H1 (cell line): ENCODE results near the gene MRI1. TPM values are rescaled to one million over a fixed set of nuclear protein-coding genes. Genes with fewer than 3 reads are reported as not detected.

Experiments used
- CTCF ChIA-PET: fragments of 300-600 bp; sonication (Branson Sonifier 250); formaldehyde crosslinking; loops from one replicate; lab custom pipeline; 2021; ENCODE audit not compliant: partially characterized antibody; lab: Charles Lee
- POLR2A ChIA-PET: fragments of 300-600 bp; sonication (Branson Sonifier 250); formaldehyde crosslinking; loops from one replicate; lab custom pipeline; 2021; ENCODE audit warnings: inconsistent platforms; ENCODE audit not compliant: partially characterized antibody; lab: Charles Lee
- DNase-seq, 2 experiments: peaks; one replicate each; pipeline versions ENCODE4 v3.0.0 to v3.0.0-alpha.2; 2010 to 2022; ENCODE audit warnings: low spot score in 2 of 2, low read depth in 1 of 2, mixed read lengths in 1 of 2
- FAIRE-seq: peaks from 2 replicates; lab custom pipeline; 2011; peaks lifted over from hg19 to GRCh38; lab: Jason Lieb, UNC
- H2AFZ ChIP-seq: 2 replicates; pipeline ENCODE4 v1.8.1; 2012; ENCODE audit warnings: low read length, inconsistent platforms
- H2AK5ac ChIP-seq: 2 replicates; pipeline ENCODE4 v1.6.1; 2013; ENCODE audit warnings: low read depth, low read length
- H2BK120ac ChIP-seq: replicated peaks from 2 replicates; pipeline ENCODE3; 2013; ENCODE audit warnings: low read depth, low read length, inconsistent platforms
- H2BK12ac ChIP-seq: 2 replicates; pipeline ENCODE4 v1.6.1; 2013; ENCODE audit warnings: low read depth, low read length
- H2BK15ac ChIP-seq: 2 replicates; pipeline ENCODE4 v1.6.1; 2013; ENCODE audit warnings: low read length
- H2BK20ac ChIP-seq: 2 replicates; pipeline ENCODE4 v1.6.1; 2013; ENCODE audit warnings: low read length
- H2BK5ac ChIP-seq: 2 replicates; pipeline ENCODE4 v1.6.1; 2013; ENCODE audit warnings: low read depth, low read length
- H3K14ac ChIP-seq: 2 replicates; pipeline ENCODE4 v1.6.1; 2013; ENCODE audit warnings: inconsistent platforms; ENCODE audit not compliant: insufficient read length
- H3K18ac ChIP-seq: 2 replicates; pipeline ENCODE4 v1.6.1; 2013; ENCODE audit warnings: low read length; ENCODE audit errors: extremely low read depth
- H3K23ac ChIP-seq: 2 replicates; pipeline ENCODE4 v1.6.1; 2013; ENCODE audit warnings: inconsistent platforms; ENCODE audit not compliant: insufficient read length
- H3K23me2 ChIP-seq: 2 replicates; pipeline ENCODE4 v1.6.1; 2013; ENCODE audit warnings: low read depth, low read length
- H3K27ac ChIP-seq: 2 replicates; pipeline ENCODE4 v1.6.1; 2011; ENCODE audit warnings: low read depth, low read length, inconsistent platforms
- H3K27me3 ChIP-seq, 4 experiments: replicated peaks in 1 of 4; 1 replicate in 1 of 4; 2 replicates in 3 of 4; pipeline versions ENCODE4 v1.6.1 to v1.8.1; 2011 to 2013; ENCODE audit warnings: low read length in 3 of 4, mild to moderate bottlenecking in 3 of 4, inconsistent platforms in 2 of 4, mixed read lengths in 2 of 4, moderate library complexity in 1 of 4; ENCODE audit not compliant: control insufficient read depth in 3 of 4, insufficient read depth in 3 of 4; ENCODE audit errors: extremely low read depth in 1 of 4
- H3K36me3 ChIP-seq, 4 experiments: 2 replicates each; pipeline versions ENCODE4 v1.6.1 to v1.8.1; 2011 to 2013; ENCODE audit warnings: mild to moderate bottlenecking in 4 of 4, low read length in 3 of 4, moderate library complexity in 2 of 4, control low read depth in 1 of 4, inconsistent platforms in 1 of 4; ENCODE audit not compliant: insufficient read depth in 4 of 4, control insufficient read depth in 2 of 4
- H3K4ac ChIP-seq: replicated peaks from 2 replicates; pipeline ENCODE3; 2013; ENCODE audit warnings: low read length, low read depth, mixed read lengths, inconsistent platforms; ENCODE audit not compliant: insufficient read length
- H3K4me1 ChIP-seq, 4 experiments: replicated peaks in 1 of 4; 1 replicate in 1 of 4; 2 replicates in 3 of 4; pipeline versions ENCODE4 v1.6.1 to v1.8.1; 2011 to 2013; ENCODE audit warnings: low read length in 3 of 4, inconsistent platforms in 2 of 4, mixed read lengths in 1 of 4; ENCODE audit not compliant: insufficient read depth in 4 of 4, control insufficient read depth in 3 of 4
- H3K4me2 ChIP-seq, 2 experiments: 2 replicates each; pipeline versions ENCODE4 v1.6.1 to v1.8.1; 2011 to 2013; ENCODE audit warnings: low read depth in 2 of 2, low read length in 2 of 2, control low read depth in 1 of 2, inconsistent platforms in 1 of 2, mild to moderate bottlenecking in 1 of 2; ENCODE audit not compliant: insufficient read depth in 1 of 2
- H3K4me3 ChIP-seq, 4 experiments: fragments of 200-600, 300-600 bp in 1 of 4; sonication (generic), shearing (Covaris generic), sonication (Bioruptor Twin) in 1 of 4; 2 replicates each; pipeline versions ENCODE4 v1.5.1 to v1.8.1; 2011 to 2016; ENCODE audit warnings: low read length in 4 of 4, low read depth in 3 of 4, control low read depth in 2 of 4, inconsistent platforms in 2 of 4, mild to moderate bottlenecking in 2 of 4, mixed read lengths in 1 of 4, moderate library complexity in 1 of 4; ENCODE audit not compliant: insufficient read depth in 2 of 4; ENCODE audit errors: extremely low read depth in 1 of 4
- H3K56ac ChIP-seq: replicated peaks from 2 replicates; pipeline ENCODE3; 2013; ENCODE audit warnings: low read depth, mild to moderate bottlenecking, mixed read lengths, low read length, inconsistent platforms; ENCODE audit not compliant: insufficient read length
- H3K79me1 ChIP-seq: 2 replicates; pipeline ENCODE4 v1.6.1; 2013; ENCODE audit warnings: low read depth, low read length, control low read depth
- H3K79me2 ChIP-seq, 2 experiments: 2 replicates each; pipeline versions ENCODE4 v1.6.1 to v1.8.1; 2012 to 2013; ENCODE audit warnings: low read length in 2 of 2, mild to moderate bottlenecking in 2 of 2, inconsistent platforms in 1 of 2; ENCODE audit not compliant: insufficient read depth in 2 of 2, control insufficient read depth in 1 of 2
- H3K9ac ChIP-seq, 4 experiments: replicated peaks in 1 of 4; 1 replicate in 1 of 4; 2 replicates in 3 of 4; pipeline versions ENCODE4 v1.6.1 to v1.8.1; 2011 to 2013; ENCODE audit warnings: low read depth in 3 of 4, low read length in 3 of 4, control low read depth in 2 of 4, mild to moderate bottlenecking in 2 of 4, moderate library complexity in 2 of 4, inconsistent platforms in 1 of 4; ENCODE audit errors: extremely low read depth in 1 of 4
- H3K9me3 ChIP-seq, 2 experiments: 2 replicates each; pipeline versions ENCODE4 v1.6.1 to v1.8.1; 2012 to 2013; ENCODE audit warnings: mild to moderate bottlenecking in 2 of 2, moderate library complexity in 2 of 2, control low read depth in 1 of 2, inconsistent platforms in 1 of 2, low read depth in 1 of 2, low read length in 1 of 2, mixed read lengths in 1 of 2; ENCODE audit not compliant: insufficient read depth in 2 of 2
- H4K20me1 ChIP-seq, 2 experiments: replicated peaks in 1 of 2; 2 replicates each; pipeline versions ENCODE3 to v1.8.1; 2011 to 2013; ENCODE audit warnings: inconsistent platforms in 2 of 2, low read length in 2 of 2, mild to moderate bottlenecking in 1 of 2; ENCODE audit not compliant: insufficient read depth in 2 of 2, control insufficient read depth in 1 of 2
- H4K5ac ChIP-seq: 2 replicates; pipeline ENCODE4 v1.6.1; 2013; ENCODE audit warnings: low read length, low read depth, mixed read lengths, inconsistent platforms; ENCODE audit not compliant: insufficient read length
- H4K8ac ChIP-seq: 2 replicates; pipeline ENCODE4 v1.8.0; 2013; ENCODE audit warnings: mild to moderate bottlenecking, moderate library complexity, low read length, inconsistent platforms; ENCODE audit not compliant: insufficient read depth; ENCODE audit errors: extremely low read depth
- H4K91ac ChIP-seq: replicated peaks from 2 replicates; pipeline ENCODE3; 2013; ENCODE audit warnings: low read length, mixed read lengths, inconsistent platforms; ENCODE audit not compliant: insufficient read length
- CREB1 ChIP-seq: IDR thresholded peaks from 2 replicates; pipeline ENCODE4 v1.6.1; 2012; ENCODE audit warnings: inconsistent platforms
- EP300 ChIP-seq, 2 experiments: IDR thresholded peaks; 1 replicate in 1 of 2; 2 replicates in 1 of 2; pipeline ENCODE4 v1.6.1; 2011 to 2012; ENCODE audit warnings: low read depth in 2 of 2, low read length in 2 of 2, mild to moderate bottlenecking in 2 of 2, borderline replicate concordance in 1 of 2, inconsistent platforms in 1 of 2, moderate library complexity in 1 of 2
- KDM4A ChIP-seq: IDR thresholded peaks from one replicate; pipeline ENCODE4 v1.7.1; 2012; ENCODE audit warnings: low read depth, mild to moderate bottlenecking, moderate library complexity, low read length, inconsistent platforms; ENCODE audit not compliant: severe bottlenecking
- NRF1 ChIP-seq: IDR thresholded peaks from 2 replicates; pipeline ENCODE4 v1.6.1; 2011; ENCODE audit warnings: mild to moderate bottlenecking, low read depth, low read length, improper control_type of control experiment
- PHF8 ChIP-seq: fragments of 200-600 bp; sonication (generic); conservative IDR thresholded peaks from 2 replicates; pipeline ENCODE4 v1.7.1; 2012; ENCODE audit warnings: low read depth, mild to moderate bottlenecking, inconsistent platforms, low read length, moderate library complexity
- POLR2AphosphoS5 ChIP-seq: IDR thresholded peaks from 2 replicates; pipeline ENCODE4 v1.6.1; 2011; ENCODE audit warnings: low read depth, low read length
- SIN3A ChIP-seq, 2 experiments: IDR thresholded peaks in 1 of 2; conservative IDR thresholded peaks in 1 of 2; 2 replicates each; pipeline ENCODE4 v1.6.1; 2011 to 2012; ENCODE audit warnings: low read length in 2 of 2, improper control_type of control experiment in 1 of 2, low read depth in 1 of 2, mild to moderate bottlenecking in 1 of 2
- SRF ChIP-seq: IDR thresholded peaks from 2 replicates; pipeline ENCODE4 v1.6.1; 2011; ENCODE audit warnings: mild to moderate bottlenecking, low read depth, low read length, moderate library complexity
- WGBS, 2 experiments: shearing (Covaris generic) in 1 of 2; methylation state at CpG; one replicate each; pipeline versions ENCODE4 v1.1.6 to v1.1.7; 2013 to 2015; ENCODE audit warnings: low lambda C conversion rate in 2 of 2, mixed read lengths in 2 of 2, inconsistent platforms in 1 of 2, low coverage in 1 of 2, missing lambda C conversion rate in 1 of 2; ENCODE audit not compliant: insufficient replicate concordance in 2 of 2, insufficient coverage in 1 of 2, insufficient read length in 1 of 2; ENCODE audit errors: extremely low coverage in 1 of 2, missing lambda C conversion rate in 1 of 2; 5-methylcytosine and 5-hydroxymethylcytosine counted together
- polyA plus RNA-seq, 7 experiments: library from polyadenylated mRNA; depleted of rRNA in 3 of 7; stranded (reverse) in 5 of 7; unstranded in 2 of 7; fragments of >200 nt in 5 of 7; fragments of 200-250 nt in 2 of 7; gene quantifications; 1 replicate in 5 of 7; 2 replicates in 1 of 7; 4 replicates in 1 of 7; pipeline versions ENCODE4 v1.2.1 to v1.2.3, GENCODE V29; 2011 to 2013; ENCODE audit warnings: missing spikeins in 2 of 7, mixed read lengths in 2 of 7
- total RNA-seq: library from RNA; stranded (reverse); fragmentation: NEBNext Ultra II Directional; extraction: Animal tissue kit (Norgen Biotek cat#: 25700); gene quantifications from 2 replicates; pipeline ENCODE4 v1.2.1, GENCODE V29; 2021
- TF ChIP-seq, protein P1 (sequence below): IDR thresholded peaks from 2 replicates; pipeline ENCODE4 v1.6.1; 2012; ENCODE audit warnings: inconsistent platforms

The MRI1 gene
- total and polyA plus RNA-seq, 2 of the 8 experiments (the other 6 are each of a cell fraction or from before 2014, with no cell fraction given) = 24.5 to 29.5 TPM

DNA sequence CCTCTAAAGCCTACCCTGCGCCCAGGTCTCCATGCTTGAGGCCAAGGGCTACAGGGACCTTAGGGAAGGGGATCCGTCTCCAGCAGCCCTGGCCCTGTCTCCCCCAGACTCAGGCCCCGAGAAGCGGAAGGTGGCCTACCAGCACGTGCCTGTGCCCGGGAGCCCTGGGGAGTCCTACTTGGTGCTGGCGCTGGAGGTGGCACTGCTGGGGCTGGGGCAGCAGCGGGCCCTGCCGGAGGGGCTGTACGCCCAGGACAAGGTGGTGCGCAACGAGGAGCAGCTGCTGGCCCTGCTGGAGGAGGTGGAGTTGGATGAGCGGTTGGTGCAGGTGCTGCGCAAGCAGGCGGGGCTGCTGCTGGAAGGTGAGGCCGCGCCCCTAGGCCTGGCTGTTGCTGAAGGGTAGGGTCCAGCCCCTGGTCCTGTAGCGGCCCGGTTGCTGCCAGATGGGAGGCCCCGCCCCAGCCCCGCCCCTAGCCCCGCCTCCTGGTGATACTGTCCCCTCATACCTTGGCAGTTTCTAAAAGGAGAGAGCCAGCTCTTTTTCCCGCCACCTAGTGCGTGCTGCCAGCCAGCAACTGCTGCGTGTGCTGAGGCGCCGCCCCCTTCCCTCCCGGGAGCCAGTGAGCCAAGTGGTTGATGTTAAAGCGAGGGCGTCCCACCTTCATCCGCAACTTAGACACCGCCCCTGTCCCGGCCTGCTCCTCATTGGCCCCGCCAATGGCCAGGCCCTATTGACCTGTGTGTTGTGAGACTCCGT lies 53.5 kb downstream of the MRI1 start:
- H2BK5ac ChIP-seq = peak overlapping the region; percentile 52
- peaks cover 3% of the 10 kb centered on the region; the same call in 1 of the 2 replicates for H3K79me1 ChIP-seq
- peak overlapping the region; percentile 70 to 100 for H3K4me2 ChIP-seq
- H2BK15ac ChIP-seq = 0 out of 2 replicates have a peak overlapping the region, but pooled peaks have one; percentile 1
- no peaks in the 10 kb centered on the region for H3K9me3 ChIP-seq
- POLR2A ChIA-PET = interaction anchor here (0.6 to 7.7 kb wide), 16 partner anchors 9 to 44 kb away, joined by 3 to 55 read pairs (median 6); partner anchors contain the start of genes C19orf53 and ZSWIM4
- peaks cover 0 to 2% of the 10 kb centered on the region in 2 experiments for H4K20me1 ChIP-seq
- H3K14ac ChIP-seq = no peak overlapping the region
- CTCF ChIA-PET = interaction anchor here (0.7 to 3.8 kb wide), 13 partner anchors 8 to 267 kb away, joined by 3 to 20 read pairs (median 4); no protein-coding TSS in a partner anchor
- peak overlapping the region; percentile 89 for H4K5ac ChIP-seq
- WGBS, 2 experiments = 3% methylated on average over 30 of the region's 35 CpGs; no CpG with 5 or more reads in 1 of the 2 experiments
- peak overlapping the region; percentile 93 for H3K27ac ChIP-seq
- 0 out of 2 replicates have a peak overlapping the region, but pooled peaks have one; percentile 39 for H2AK5ac ChIP-seq
- H3K56ac ChIP-seq = peak overlapping the region; percentile 84
- H3K23ac ChIP-seq = no peak overlapping the region
- peak overlapping the region; percentile 38; the same call in 1 of the 2 replicates for H2AFZ ChIP-seq
- H3K4me3 ChIP-seq = peak overlapping the region; percentile 49 to 75 (median 58)
- H2BK20ac ChIP-seq = no peak overlapping the region
- peak overlapping the region; percentile 52 for H3K18ac ChIP-seq
- H3K4ac ChIP-seq = peak overlapping the region; percentile 60
- peak overlapping the region; percentile 63 to 84 (median 72) for H3K9ac ChIP-seq
- no peaks in the 10 kb centered on the region for H3K27me3 ChIP-seq
- no peaks in the 10 kb centered on the region for H3K79me2 ChIP-seq
- FAIRE-seq (peak; percentile 80), DNase-seq (peak; percentile 93 to 98)
- no peak overlapping the region for H2BK120ac ChIP-seq
- peaks cover 0 to 5% (median 4%) of the 10 kb centered on the region in 4 experiments; a peak in 5 of 7 replicates for H3K4me1 ChIP-seq
- peaks cover 7% of the 10 kb centered on the region; the same call in 1 of the 2 replicates for H3K23me2 ChIP-seq
- peak overlapping the region; percentile 90; the same call in 1 of the 2 replicates for H2BK12ac ChIP-seq
- H4K91ac ChIP-seq = peak overlapping the region; percentile 88
- H4K8ac ChIP-seq = peak overlapping the region; percentile 91; the same call in 1 of the 2 replicates
- H3K36me3 ChIP-seq = peaks cover 4 to 34% (median 13%) of the 10 kb centered on the region in 4 experiments
- TF ChIP-seq NRF1 (no peak), CREB1 (peak; percentile 62), PHF8 (peak; percentile 70), POLR2AphosphoS5 (peak; percentile 80), EP300 (IDR thresholded peaks at IDR 0.05; ENCODE audit: borderline replicate concordance in 1 of 2, low read depth in 2 of 2, low read length in 2 of 2) (peak in 1 of 2 experiments; percentile 64; a peak in 1 of 3 replicates), KDM4A (peak; percentile 37), SRF (no peak), SIN3A (conservative IDR thresholded peaks at IDR 0.05 in 1 of 2, IDR thresholded peaks at IDR 0.05 in 1 of 2; ENCODE audit: low read depth in 1 of 2, low read length in 2 of 2) (0 out of 4 replicates have a peak, but pooled peaks of 1 of the 2 experiments have one; percentile 32)
- TF ChIP-seq, protein P1, sequence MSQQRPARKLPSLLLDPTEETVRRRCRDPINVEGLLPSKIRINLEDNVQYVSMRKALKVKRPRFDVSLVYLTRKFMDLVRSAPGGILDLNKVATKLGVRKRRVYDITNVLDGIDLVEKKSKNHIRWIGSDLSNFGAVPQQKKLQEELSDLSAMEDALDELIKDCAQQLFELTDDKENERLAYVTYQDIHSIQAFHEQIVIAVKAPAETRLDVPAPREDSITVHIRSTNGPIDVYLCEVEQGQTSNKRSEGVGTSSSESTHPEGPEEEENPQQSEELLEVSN = peak; percentile 95
